ENCODE results near the gene LAMTOR2. TPM values are rescaled to one million over a fixed set of nuclear protein-coding genes. Genes with fewer than 3 reads are reported as not detected.
A peak's percentile ranks its signal among the peaks of the same experiment; 100 is the strongest.

The LAMTOR2 gene
- total RNA-seq, 1 donor from 2014 or later, result 61.0 TPM

- TF ChIP-seq CTCF (IDR thresholded peaks at IDR 0.05; ENCODE audit: unreplicated experiment), result no peak
- peak within 1 kb of the TSS; percentile 96 for H3K4me3 Mint-ChIP-seq (ENCODE audit: low read depth)
- DNase-seq (ENCODE audit: low spot score, unreplicated experiment), result peak; percentile 61
- no peaks in the 10 kb centered on the region for H3K9me3 Mint-ChIP-seq (ENCODE audit: low read depth)
- H3K4me1 Mint-ChIP-seq (ENCODE audit: low read depth), result peaks cover 24% of the 10 kb centered on the region
- H3K36me3 Mint-ChIP-seq (ENCODE audit: insufficient read depth), result peaks cover 3% of the 10 kb centered on the region
- H3K27ac Mint-ChIP-seq, result peak within 1 kb of the TSS; percentile 98
- H3K27me3 Mint-ChIP-seq, result no peaks in the 10 kb centered on the region
These were observed 6.5 kb downstream of the LAMTOR2 start, which contains the start of gene RAB25 for GRCh38 chr1:156060937-156061636. Gene RAB25, plus strand, starts transcription at chr1:156061160. Its CDS starts 241 bp downstream, at chr1:156061401.

GRCh38 chr1:156062189-156062588 is 7.6 kb downstream of the LAMTOR2 start:
- Mint-ChIP-seq H3K9me3 (ENCODE audit: low read depth) (no peaks in the 10 kb centered on the region), H3K36me3 (ENCODE audit: insufficient read depth) (peaks cover 5% of the 10 kb centered on the region), H3K4me1 (ENCODE audit: low read depth) (peaks cover 24% of the 10 kb centered on the region), H3K27ac (peak overlapping the region; percentile 98), H3K4me3 (ENCODE audit: low read depth) (peak overlapping the region; percentile 96), H3K27me3 (no peaks in the 10 kb centered on the region)
- no peak for DNase-seq (ENCODE audit: low spot score, unreplicated experiment)
- no peak for TF ChIP-seq CTCF (IDR thresholded peaks at IDR 0.05; ENCODE audit: unreplicated experiment)

DNA sequence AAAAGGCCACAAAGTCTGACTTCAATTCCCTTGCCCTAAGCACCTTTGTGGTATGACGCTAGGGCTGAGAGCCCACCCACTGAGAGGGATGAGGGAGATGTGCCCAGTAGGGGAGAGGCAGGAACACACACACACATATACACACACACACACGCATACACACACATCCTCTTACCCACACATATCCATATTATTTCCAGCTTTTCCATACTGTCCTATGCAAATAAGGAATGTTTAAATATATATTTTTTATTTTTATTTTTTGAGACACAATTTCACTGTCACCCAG is 9.4 kb downstream of the LAMTOR2 start:
- Mint-ChIP-seq H3K9me3 (ENCODE audit: low read depth) (no peaks in the 10 kb centered on the region), H3K27me3 (no peaks in the 10 kb centered on the region), H3K4me3 (ENCODE audit: low read depth) (no peak overlapping the region), H3K4me1 (ENCODE audit: low read depth) (peaks cover 24% of the 10 kb centered on the region), H3K27ac (peak overlapping the region; percentile 93), H3K36me3 (ENCODE audit: insufficient read depth) (peaks cover 6% of the 10 kb centered on the region)
- TF ChIP-seq CTCF (IDR thresholded peaks at IDR 0.05; ENCODE audit: unreplicated experiment), result no peak
- no peak for DNase-seq (ENCODE audit: low spot score, unreplicated experiment)

DNA sequence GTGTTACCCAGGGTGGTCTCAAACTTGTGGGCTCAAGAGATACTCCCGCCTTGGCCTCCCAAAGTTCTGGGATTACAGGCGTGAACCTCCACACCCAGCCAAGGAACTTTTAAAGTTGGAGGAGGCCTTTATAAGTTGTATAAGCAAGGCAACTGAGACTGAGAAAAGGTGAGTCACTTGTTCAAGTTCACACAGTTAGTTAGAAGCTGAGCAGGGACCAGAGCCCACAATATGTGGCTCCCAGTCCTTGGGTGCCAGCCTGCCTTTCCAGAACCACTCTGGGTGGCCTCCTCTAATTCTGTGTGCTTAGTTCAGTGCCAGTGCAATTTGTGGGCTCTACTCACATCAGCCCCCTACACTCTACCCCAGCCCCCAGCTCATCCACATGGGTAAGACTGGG is 10.0 kb downstream of the LAMTOR2 start:
- Mint-ChIP-seq H3K36me3 (ENCODE audit: insufficient read depth) (peaks cover 6% of the 10 kb centered on the region), H3K27me3 (no peaks in the 10 kb centered on the region), H3K9me3 (ENCODE audit: low read depth) (no peaks in the 10 kb centered on the region), H3K27ac (no peak overlapping the region), H3K4me3 (ENCODE audit: low read depth) (no peak overlapping the region), H3K4me1 (ENCODE audit: low read depth) (peaks cover 23% of the 10 kb centered on the region)
- DNase-seq (ENCODE audit: low spot score, unreplicated experiment), result no peak
- no peak for TF ChIP-seq CTCF (IDR thresholded peaks at IDR 0.05; ENCODE audit: unreplicated experiment)

DNA sequence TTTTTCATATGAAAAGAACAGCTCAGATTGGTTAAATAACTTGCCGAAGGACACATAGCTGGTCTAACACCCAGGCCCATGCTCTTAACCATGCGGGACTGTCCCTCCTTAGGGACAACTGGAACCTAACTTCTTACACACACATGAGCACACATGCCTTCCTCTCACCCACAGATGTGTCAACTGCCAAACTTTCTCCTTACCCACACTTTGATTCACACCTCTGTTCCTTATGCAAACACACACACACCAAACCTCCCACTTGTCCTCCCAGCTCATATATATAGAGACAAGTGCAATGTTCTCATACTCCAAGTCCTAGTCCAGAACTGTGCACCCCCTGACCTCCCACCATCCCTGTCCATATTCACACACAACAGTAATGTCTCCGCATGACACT is 10.6 kb downstream of the LAMTOR2 start:
- Mint-ChIP-seq H3K4me3 (ENCODE audit: low read depth) (no peak overlapping the region), H3K27ac (peak overlapping the region; percentile 18), H3K27me3 (no peaks in the 10 kb centered on the region), H3K4me1 (ENCODE audit: low read depth) (peaks cover 23% of the 10 kb centered on the region), H3K36me3 (ENCODE audit: insufficient read depth) (peaks cover 6% of the 10 kb centered on the region), H3K9me3 (ENCODE audit: low read depth) (no peaks in the 10 kb centered on the region)
- DNase-seq (ENCODE audit: low spot score, unreplicated experiment), result no peak
- no peak for TF ChIP-seq CTCF (IDR thresholded peaks at IDR 0.05; ENCODE audit: unreplicated experiment)

Data from progenitor cell of endocrine pancreas (in vitro differentiated cells).